ENCODE measurements around the gene ANKS1B.

DNA sequence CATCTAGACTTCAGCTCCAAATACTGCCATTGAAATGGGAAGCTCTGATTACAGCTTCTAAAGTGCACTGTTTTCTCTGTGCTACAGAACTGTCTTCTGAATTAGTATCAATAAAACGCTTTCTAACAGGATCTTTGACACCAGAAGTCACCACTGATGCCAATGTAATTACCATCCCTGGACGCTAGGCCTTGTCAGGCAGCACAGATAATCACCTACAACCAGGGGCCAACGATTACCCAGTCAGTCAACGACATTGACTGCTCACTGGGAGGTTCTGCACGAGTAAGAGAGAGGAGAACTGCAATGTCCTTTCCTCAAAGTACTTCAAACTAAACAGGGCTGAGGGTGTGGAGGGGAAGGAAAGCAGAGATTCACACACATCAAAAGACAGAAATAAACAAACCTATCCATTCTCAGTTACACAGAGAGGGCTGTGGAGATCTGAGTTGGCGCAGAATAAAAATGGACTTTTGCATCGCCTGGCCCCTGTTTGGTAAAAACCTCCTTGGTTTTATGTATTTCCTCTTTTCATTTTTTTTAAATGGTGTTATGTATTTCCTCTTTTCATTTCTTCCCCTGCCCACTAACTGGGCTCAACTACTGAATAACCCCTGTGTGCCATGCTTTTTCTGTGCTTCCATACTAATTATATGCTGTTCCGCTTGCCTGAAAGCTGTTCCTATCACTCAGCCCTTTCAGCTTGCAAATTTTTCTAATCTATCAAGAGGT lies 847.4 kb downstream of the ANKS1B start:
- TF ChIP-seq EP300 (IDR thresholded peaks at IDR 0.05) (no peak), POLR2A (IDR thresholded peaks at IDR 0.05) (no peak)
- TF ChIP-seq, protein P1, sequence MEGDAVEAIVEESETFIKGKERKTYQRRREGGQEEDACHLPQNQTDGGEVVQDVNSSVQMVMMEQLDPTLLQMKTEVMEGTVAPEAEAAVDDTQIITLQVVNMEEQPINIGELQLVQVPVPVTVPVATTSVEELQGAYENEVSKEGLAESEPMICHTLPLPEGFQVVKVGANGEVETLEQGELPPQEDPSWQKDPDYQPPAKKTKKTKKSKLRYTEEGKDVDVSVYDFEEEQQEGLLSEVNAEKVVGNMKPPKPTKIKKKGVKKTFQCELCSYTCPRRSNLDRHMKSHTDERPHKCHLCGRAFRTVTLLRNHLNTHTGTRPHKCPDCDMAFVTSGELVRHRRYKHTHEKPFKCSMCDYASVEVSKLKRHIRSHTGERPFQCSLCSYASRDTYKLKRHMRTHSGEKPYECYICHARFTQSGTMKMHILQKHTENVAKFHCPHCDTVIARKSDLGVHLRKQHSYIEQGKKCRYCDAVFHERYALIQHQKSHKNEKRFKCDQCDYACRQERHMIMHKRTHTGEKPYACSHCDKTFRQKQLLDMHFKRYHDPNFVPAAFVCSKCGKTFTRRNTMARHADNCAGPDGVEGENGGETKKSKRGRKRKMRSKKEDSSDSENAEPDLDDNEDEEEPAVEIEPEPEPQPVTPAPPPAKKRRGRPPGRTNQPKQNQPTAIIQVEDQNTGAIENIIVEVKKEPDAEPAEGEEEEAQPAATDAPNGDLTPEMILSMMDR (IDR thresholded peaks at IDR 0.05), result no peak
